A549 treated with CpdA at 1 μM for 4 hours (cell line): ENCODE measurements around the gene OR5H1. TPM values are rescaled to one million over a fixed set of nuclear protein-coding genes. Genes with fewer than 3 reads are reported as not detected.

Experiments used
- total RNA-seq: library from RNA; stranded (reverse); fragments of 200-300 nt; extraction: Qiagen RNA extraction; gene quantifications from 5 replicates; pipeline ENCODE4 v1.2.3, GENCODE V29; 2022; ENCODE audit warnings: low read depth

OR5H1 gene
- total RNA-seq: not detected in 5 replicates

GRCh38 chr3:98130421-98130820, at the start of gene OR5H1:
Gene OR5H1 (plus strand): TSS chr3:98130721. CDS start chr3:98132698, 1,977 bp downstream.

GRCh38 chr3:98086873-98087272, 43.6 kb upstream of the OR5H1 start, which contains the start of gene OR5AC2:
Gene OR5AC2 (plus strand): TSS chr3:98087173. CDS start chr3:98087173, 0 bp downstream.

GRCh38 chr3:98147179-98147578, 16.7 kb downstream of the OR5H1 start, which contains the start of gene OR5H14:
Gene OR5H14 (plus strand): TSS chr3:98147479. CDS start chr3:98149386, 1,907 bp downstream.

GRCh38 chr3:98166396-98166795, 35.9 kb downstream of the OR5H1 start, which contains the start of gene OR5H15:
Gene OR5H15 (plus strand): TSS chr3:98166696. CDS start chr3:98168700, 2,004 bp downstream.

Other genes with a start within 250 kb of the OR5H1 start
- 31.2 to 32.6 TPM (median 32.2 TPM) in 5 replicates for gene RIOX2, start 158.3 kb upstream of the OR5H1 start, total RNA-seq
- not detected in 5 replicates for gene GABRR3, start 95.4 kb upstream of the OR5H1 start, total RNA-seq
- gene OR5AC2, start 43.5 kb upstream of the OR5H1 start, total RNA-seq: not detected in 5 replicates
- gene OR5H14, start 16.8 kb downstream of the OR5H1 start, total RNA-seq: not detected in 5 replicates
- not detected in 5 replicates for gene OR5H15, start 36.0 kb downstream of the OR5H1 start, total RNA-seq
- gene OR5H6, start 133.5 kb downstream of the OR5H1 start, total RNA-seq: not detected in 5 replicates
- not detected in 5 replicates for gene OR5H2, start 151.8 kb downstream of the OR5H1 start, total RNA-seq
- not detected in 5 replicates for gene OR5K4, start 223.1 kb downstream of the OR5H1 start, total RNA-seq